Stimulated activated CD4-positive, alpha-beta T cell treated with anti-CD3 and anti-CD28 coated beads, Interleukin-15, amount 100 ng/mL, for 24 hours (primary cell): ENCODE data around the gene AGBL4.

Experiments used
- DNase-seq: peaks from one replicate; pipeline ENCODE4 v3.0.0-alpha.2; 2020

Gene AGBL4

GRCh38 chr1:48701445-48701844 lies 1322.3 kb downstream of the AGBL4 start:
- no peak for DNase-seq

GRCh38 chr1:48697066-48697707 lies 1326.6 kb downstream of the AGBL4 start:
- peak; percentile 67 for DNase-seq

GRCh38 chr1:48695161-48695560 lies 1328.6 kb downstream of the AGBL4 start:
- DNase-seq = no peak

GRCh38 chr1:48693674-48694320 lies 1330.0 kb downstream of the AGBL4 start:
- no peak for DNase-seq

GRCh38 chr1:48693180-48693579 lies 1330.6 kb downstream of the AGBL4 start:
- no peak for DNase-seq

- DNase-seq = no peak
Measured at GRCh38 chr1:48692235-48692634, 1331.5 kb downstream of the AGBL4 start.

- no peak for DNase-seq
Measured at GRCh38 chr1:48691429-48692001, 1332.2 kb downstream of the AGBL4 start.

- DNase-seq = no peak
Measured at GRCh38 chr1:48688102-48688760, 1335.5 kb downstream of the AGBL4 start.

- no peak for DNase-seq
Measured at GRCh38 chr1:48687282-48688045, 1336.3 kb downstream of the AGBL4 start.

GRCh38 chr1:48686159-48686558 lies 1337.6 kb downstream of the AGBL4 start:
- DNase-seq = no peak

- no peak for DNase-seq
Measured at GRCh38 chr1:48684381-48684780, 1339.4 kb downstream of the AGBL4 start.

- no peak for DNase-seq
Measured at GRCh38 chr1:48683839-48684238, 1339.9 kb downstream of the AGBL4 start.

GRCh38 chr1:48681476-48682305 lies 1342.1 kb downstream of the AGBL4 start:
- DNase-seq = no peak

GRCh38 chr1:48680411-48681035 lies 1343.2 kb downstream of the AGBL4 start:
- DNase-seq = no peak

GRCh38 chr1:48679859-48680258 lies 1343.9 kb downstream of the AGBL4 start:
- DNase-seq = no peak

- DNase-seq = no peak
Measured at GRCh38 chr1:48678710-48679505, 1344.8 kb downstream of the AGBL4 start.

GRCh38 chr1:48677306-48678287 lies 1346.2 kb downstream of the AGBL4 start:
- DNase-seq = peak; percentile 67

- DNase-seq = no peak
Measured at GRCh38 chr1:48676822-48677221, 1346.9 kb downstream of the AGBL4 start.

- no peak for DNase-seq
Measured at GRCh38 chr1:48676376-48676775, 1347.4 kb downstream of the AGBL4 start.

- no peak for DNase-seq
Measured at GRCh38 chr1:48675251-48675650, 1348.5 kb downstream of the AGBL4 start.
